ENCODE measurements around the gene CNBD2.

Gene CNBD2

DNA sequence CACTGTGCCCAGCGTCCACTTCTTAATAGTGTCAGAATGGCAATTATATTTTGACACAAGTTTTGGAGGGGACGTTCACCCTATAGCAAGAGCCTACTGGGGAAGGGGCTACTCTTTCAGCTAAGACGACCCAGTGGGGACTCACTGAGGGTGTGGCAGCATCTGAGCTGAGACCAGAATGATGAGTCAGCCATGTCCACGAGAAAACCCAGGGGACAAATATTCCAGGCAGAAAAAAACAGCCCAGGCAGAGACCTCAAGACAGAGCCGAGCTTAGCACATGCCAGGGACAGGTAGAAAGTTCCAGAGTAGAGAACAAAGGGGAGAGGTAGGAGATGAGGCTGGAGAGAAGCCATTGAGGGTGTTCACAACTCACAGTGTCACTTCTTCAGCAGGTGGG, 11.2 kb downstream of the CNBD2 start:
- DNase-seq = no peak
- Mint-ChIP-seq H3K4me3 (no peak overlapping the region), H3K4me1 (peaks cover 10% of the 10 kb centered on the region), H3K36me3 (ENCODE audit: low read depth) (no peaks in the 10 kb centered on the region), H3K9me3 (no peaks in the 10 kb centered on the region), H3K27ac (no peak overlapping the region), H3K27me3 (ENCODE audit: low read depth, poor library complexity) (peaks cover 6% of the 10 kb centered on the region)
- TF ChIP-seq, protein P1, sequence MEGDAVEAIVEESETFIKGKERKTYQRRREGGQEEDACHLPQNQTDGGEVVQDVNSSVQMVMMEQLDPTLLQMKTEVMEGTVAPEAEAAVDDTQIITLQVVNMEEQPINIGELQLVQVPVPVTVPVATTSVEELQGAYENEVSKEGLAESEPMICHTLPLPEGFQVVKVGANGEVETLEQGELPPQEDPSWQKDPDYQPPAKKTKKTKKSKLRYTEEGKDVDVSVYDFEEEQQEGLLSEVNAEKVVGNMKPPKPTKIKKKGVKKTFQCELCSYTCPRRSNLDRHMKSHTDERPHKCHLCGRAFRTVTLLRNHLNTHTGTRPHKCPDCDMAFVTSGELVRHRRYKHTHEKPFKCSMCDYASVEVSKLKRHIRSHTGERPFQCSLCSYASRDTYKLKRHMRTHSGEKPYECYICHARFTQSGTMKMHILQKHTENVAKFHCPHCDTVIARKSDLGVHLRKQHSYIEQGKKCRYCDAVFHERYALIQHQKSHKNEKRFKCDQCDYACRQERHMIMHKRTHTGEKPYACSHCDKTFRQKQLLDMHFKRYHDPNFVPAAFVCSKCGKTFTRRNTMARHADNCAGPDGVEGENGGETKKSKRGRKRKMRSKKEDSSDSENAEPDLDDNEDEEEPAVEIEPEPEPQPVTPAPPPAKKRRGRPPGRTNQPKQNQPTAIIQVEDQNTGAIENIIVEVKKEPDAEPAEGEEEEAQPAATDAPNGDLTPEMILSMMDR (IDR thresholded peaks at IDR 0.05) = no peak

DNA sequence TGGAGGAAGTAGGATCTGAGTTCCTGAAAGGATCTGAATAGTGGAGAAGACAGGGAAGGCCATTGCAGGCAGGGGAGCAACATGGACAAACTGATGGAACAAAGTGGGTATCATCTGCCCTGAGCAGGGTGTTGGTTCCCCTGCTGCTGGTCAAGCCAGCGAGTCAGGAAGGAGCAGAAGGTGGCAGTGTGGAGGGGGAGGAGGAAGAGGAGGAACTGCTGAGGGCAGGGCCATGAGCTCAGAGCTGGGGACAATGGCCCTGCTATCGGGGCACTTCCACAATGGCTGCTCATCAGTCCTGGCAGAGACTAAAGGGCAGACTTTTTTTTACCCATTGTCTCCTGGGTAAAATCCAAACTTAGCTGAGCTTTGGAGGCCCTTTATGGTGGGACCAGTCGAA, 13.6 kb downstream of the CNBD2 start:
- TF ChIP-seq, protein P1 (IDR thresholded peaks at IDR 0.05) = no peak
- Mint-ChIP-seq H3K4me1 (peaks cover 8% of the 10 kb centered on the region), H3K9me3 (no peaks in the 10 kb centered on the region), H3K4me3 (no peak overlapping the region), H3K27me3 (ENCODE audit: low read depth, poor library complexity) (peaks cover 6% of the 10 kb centered on the region), H3K27ac (no peak overlapping the region), H3K36me3 (ENCODE audit: low read depth) (no peaks in the 10 kb centered on the region)
- DNase-seq = no peak

DNA sequence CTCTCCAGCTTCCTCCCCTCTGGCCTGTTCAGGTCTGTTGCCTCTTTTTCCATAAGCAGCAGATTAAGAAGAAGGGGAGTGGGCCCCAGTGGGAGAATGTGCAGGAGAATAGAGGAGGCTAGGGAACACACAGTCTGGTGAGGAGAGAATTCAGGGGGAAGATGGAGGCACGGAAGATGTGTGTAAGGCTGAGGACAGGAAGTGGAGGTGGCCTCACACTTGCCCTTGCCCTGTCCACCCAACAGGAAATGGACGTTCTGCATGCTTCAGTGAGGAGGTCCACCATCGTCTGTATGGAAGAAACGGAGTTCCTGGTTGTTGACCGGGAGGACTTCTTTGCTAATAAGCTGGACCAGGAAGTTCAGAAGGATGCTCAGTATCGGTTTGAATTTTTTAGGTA, 16.0 kb downstream of the CNBD2 start:
- H3K9me3 Mint-ChIP-seq = no peaks in the 10 kb centered on the region
- H3K36me3 Mint-ChIP-seq (ENCODE audit: low read depth) = no peaks in the 10 kb centered on the region
- H3K4me1 Mint-ChIP-seq = peaks cover 8% of the 10 kb centered on the region
- TF ChIP-seq, protein P1 (IDR thresholded peaks at IDR 0.05) = no peak
- no peak overlapping the region for H3K4me3 Mint-ChIP-seq
- no peak overlapping the region for H3K27ac Mint-ChIP-seq
- H3K27me3 Mint-ChIP-seq (ENCODE audit: low read depth, poor library complexity) = peaks cover 7% of the 10 kb centered on the region
- DNase-seq = no peak

DNA sequence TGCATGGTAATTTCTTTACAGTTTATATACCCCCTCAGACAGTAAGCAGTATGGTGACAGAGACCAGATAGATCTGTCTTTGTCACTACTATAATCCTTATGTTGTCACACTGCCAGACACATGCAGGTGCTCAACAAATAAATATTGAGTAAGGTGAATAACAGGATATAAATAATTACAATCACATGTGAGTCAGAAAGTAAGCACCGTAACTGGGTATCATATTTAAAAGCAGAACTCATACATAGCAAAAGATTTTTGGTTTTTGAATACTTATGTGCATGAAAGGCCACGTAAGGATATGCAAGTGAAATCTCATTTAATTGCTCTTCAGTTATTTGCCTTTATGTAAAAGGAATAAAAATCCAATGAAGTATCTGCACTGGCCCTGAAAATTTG, 17.4 kb downstream of the CNBD2 start:
- Mint-ChIP-seq H3K4me3 (no peak overlapping the region), H3K4me1 (peaks cover 8% of the 10 kb centered on the region), H3K36me3 (ENCODE audit: low read depth) (no peaks in the 10 kb centered on the region), H3K27me3 (ENCODE audit: low read depth, poor library complexity) (peaks cover 9% of the 10 kb centered on the region), H3K9me3 (no peaks in the 10 kb centered on the region), H3K27ac (no peak overlapping the region)
- DNase-seq = no peak
- TF ChIP-seq, protein P1 (IDR thresholded peaks at IDR 0.05) = no peak

DNA sequence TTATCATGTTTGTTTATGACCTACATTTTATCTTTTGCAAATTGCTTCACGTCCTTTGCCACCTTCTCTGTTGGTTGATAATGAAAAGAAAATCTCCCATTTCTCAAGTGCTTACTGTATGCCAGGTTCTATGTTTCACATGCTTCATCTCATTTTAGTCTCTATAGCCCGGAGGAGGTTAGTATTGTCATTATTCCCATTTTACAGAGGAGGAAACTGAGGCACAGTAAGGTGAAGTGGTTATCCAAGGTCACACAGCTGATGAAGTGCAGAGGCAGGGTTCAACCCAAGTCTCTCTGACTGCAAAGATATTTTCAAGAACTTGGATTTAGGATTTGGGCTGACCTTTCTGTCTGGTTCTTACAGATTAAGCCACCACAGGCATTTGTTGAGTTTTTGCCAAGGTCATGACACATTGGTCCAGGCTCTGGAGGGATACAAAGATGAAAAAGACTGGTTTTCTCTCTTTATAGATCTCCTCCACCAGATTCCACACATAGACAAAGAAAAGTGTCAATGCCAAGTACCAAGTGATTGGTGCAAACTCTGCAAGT, 20.6 kb downstream of the CNBD2 start:
- H3K4me3 Mint-ChIP-seq = no peak overlapping the region
- no peaks in the 10 kb centered on the region for H3K36me3 Mint-ChIP-seq (ENCODE audit: low read depth)
- peaks cover 7% of the 10 kb centered on the region for H3K27me3 Mint-ChIP-seq (ENCODE audit: low read depth, poor library complexity)
- H3K9me3 Mint-ChIP-seq = no peaks in the 10 kb centered on the region
- H3K4me1 Mint-ChIP-seq = peaks cover 14% of the 10 kb centered on the region
- no peak for DNase-seq
- TF ChIP-seq, protein P1 (IDR thresholded peaks at IDR 0.05) = no peak
- H3K27ac Mint-ChIP-seq = no peak overlapping the region

DNA sequence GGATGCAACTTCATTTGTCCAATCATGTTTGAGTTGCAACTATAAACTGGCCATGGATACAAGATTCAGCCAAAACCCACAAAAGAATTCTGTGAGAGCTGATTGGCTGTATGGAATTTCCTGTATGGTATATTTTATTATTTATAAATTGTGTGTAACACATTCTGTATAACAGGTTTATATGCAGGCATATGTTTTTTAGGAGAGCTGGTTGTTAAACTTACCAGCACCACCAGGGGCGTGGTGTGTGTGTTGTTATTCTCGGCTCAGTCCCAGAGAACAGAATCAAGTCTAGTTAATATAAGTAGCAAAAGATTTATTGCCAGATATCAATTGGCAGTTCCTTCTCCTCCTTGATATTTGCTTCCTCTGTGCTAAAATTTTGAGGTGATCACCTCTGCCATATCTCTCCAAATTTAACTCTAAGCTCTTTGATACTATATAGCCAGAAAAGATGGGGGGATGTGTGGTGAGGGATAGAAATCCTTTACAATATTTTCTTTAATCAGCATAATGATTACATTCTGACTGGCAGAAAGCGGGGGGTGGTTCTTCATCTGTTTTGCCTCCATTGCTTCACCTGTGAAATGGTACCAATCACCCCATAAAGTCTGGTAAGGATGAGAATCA, 22.9 kb downstream of the CNBD2 start:
- Mint-ChIP-seq H3K27ac (no peak overlapping the region), H3K9me3 (no peaks in the 10 kb centered on the region), H3K36me3 (ENCODE audit: low read depth) (no peaks in the 10 kb centered on the region), H3K4me3 (no peak overlapping the region), H3K27me3 (ENCODE audit: low read depth, poor library complexity) (peaks cover 7% of the 10 kb centered on the region), H3K4me1 (peaks cover 12% of the 10 kb centered on the region)
- TF ChIP-seq, protein P1 (IDR thresholded peaks at IDR 0.05) = peak; percentile 41
- DNase-seq = peak; percentile 27

Measured in nephron progenitor cell (in vitro differentiated cells).